ENCODE measurements around the gene C19orf73. TPM values are rescaled to one million over a fixed set of nuclear protein-coding genes. Genes with fewer than 3 reads are reported as not detected.

Gene C19orf73
- total and polyA plus RNA-seq, 9 of the 15 experiments (the other 6 are each of a cell fraction or from before 2014, with no cell fraction given): 0.08 to 7.4 (median 1.4) TPM

DNA sequence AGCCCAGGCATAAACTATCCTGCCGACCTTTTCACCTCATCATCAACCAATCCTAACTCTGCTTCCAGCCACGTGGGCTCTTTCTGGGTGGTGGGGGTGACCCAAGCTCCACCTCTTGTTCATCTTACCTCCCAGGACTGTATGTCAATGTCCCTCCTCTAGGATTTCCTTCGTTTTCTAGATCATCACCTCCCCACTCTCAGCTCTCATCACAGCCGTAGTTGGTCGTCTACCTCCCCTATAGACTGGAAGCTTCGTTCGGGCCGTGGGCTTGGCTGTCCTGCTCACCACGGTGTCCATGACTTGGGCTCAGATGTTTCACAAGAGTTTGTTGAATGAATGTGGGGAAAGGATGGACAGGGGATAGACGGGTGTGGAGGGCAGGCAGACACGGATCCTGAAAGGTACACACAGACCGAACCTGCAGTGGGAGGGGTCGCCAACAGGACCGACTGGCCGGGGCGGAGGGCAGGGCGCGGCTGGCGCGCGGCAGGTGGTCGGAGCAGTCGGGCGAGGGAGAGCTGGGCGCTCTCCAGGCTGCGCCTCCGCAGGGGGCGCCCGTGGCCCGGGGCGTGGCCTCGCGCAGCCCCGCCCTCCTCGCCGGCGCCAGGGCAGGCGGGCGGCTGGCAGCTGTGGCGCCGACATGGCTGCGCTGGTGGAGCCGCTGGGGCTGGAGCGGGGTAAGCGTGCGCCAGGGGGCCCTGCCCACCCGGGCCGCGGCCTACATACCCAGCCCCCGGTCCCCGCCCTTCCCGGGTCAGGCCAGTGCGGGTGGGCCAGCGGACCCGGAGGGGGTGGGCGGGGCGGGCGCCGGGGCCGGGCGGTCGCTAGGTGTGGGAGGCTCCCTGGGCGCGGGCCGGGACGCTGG is 4.9 kb downstream of the C19orf73 start, which contains the start of gene LIN7B (continued):
- TF ChIP-seq, protein P1, sequence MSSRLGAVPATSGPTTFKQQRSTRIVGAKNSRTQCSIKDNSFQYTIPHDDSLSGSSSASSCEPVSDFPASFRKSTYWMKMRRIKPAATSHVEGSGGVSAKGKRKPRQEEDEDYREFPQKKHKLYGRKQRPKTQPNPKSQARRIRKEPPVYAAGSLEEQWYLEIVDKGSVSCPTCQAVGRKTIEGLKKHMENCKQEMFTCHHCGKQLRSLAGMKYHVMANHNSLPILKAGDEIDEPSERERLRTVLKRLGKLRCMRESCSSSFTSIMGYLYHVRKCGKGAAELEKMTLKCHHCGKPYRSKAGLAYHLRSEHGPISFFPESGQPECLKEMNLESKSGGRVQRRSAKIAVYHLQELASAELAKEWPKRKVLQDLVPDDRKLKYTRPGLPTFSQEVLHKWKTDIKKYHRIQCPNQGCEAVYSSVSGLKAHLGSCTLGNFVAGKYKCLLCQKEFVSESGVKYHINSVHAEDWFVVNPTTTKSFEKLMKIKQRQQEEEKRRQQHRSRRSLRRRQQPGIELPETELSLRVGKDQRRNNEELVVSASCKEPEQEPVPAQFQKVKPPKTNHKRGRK (tag; IDR thresholded peaks at IDR 0.05): no peak
- TF ChIP-seq ZNF436 (CRISPR knock-in tag; IDR thresholded peaks at IDR 0.05) (no peak), SMAD2 (IDR thresholded peaks at IDR 0.05; ENCODE audit: low read depth, low read length) (no peak), BDP1 (IDR thresholded peaks at IDR 0.05; ENCODE audit: insufficient read depth, insufficient read length) (no peak), THRAP3 (IDR thresholded peaks at IDR 0.05; ENCODE audit: borderline replicate concordance) (no peak), PCBP2 (IDR thresholded peaks at IDR 0.05; ENCODE audit: low read depth, low read length, poor library complexity, severe bottlenecking) (no peak), ZFPM2 (CRISPR knock-in tag; IDR thresholded peaks at IDR 0.05) (no peak), ZNF586 (CRISPR knock-in tag; conservative IDR thresholded peaks at IDR 0.05) (no peak), HDGF (IDR thresholded peaks at IDR 0.05) (no peak), KLF10 (CRISPR knock-in tag; IDR thresholded peaks at IDR 0.05) (no peak), TGIF2 (CRISPR knock-in tag; IDR thresholded peaks at IDR 0.05) (no peak), SRSF7 (optimal IDR thresholded peaks at IDR 0.05; ENCODE audit: low read depth, low read length) (no peak), CBX2 (IDR thresholded peaks at IDR 0.05; ENCODE audit: insufficient read depth, low read length, poor library complexity, severe bottlenecking) (no peak), CHCHD3 (CRISPR knock-in tag; IDR thresholded peaks at IDR 0.05) (no peak), DDX20 (tag; IDR thresholded peaks at IDR 0.05; ENCODE audit: low read depth) (no peak)
- TF ChIP-seq, protein P2, sequence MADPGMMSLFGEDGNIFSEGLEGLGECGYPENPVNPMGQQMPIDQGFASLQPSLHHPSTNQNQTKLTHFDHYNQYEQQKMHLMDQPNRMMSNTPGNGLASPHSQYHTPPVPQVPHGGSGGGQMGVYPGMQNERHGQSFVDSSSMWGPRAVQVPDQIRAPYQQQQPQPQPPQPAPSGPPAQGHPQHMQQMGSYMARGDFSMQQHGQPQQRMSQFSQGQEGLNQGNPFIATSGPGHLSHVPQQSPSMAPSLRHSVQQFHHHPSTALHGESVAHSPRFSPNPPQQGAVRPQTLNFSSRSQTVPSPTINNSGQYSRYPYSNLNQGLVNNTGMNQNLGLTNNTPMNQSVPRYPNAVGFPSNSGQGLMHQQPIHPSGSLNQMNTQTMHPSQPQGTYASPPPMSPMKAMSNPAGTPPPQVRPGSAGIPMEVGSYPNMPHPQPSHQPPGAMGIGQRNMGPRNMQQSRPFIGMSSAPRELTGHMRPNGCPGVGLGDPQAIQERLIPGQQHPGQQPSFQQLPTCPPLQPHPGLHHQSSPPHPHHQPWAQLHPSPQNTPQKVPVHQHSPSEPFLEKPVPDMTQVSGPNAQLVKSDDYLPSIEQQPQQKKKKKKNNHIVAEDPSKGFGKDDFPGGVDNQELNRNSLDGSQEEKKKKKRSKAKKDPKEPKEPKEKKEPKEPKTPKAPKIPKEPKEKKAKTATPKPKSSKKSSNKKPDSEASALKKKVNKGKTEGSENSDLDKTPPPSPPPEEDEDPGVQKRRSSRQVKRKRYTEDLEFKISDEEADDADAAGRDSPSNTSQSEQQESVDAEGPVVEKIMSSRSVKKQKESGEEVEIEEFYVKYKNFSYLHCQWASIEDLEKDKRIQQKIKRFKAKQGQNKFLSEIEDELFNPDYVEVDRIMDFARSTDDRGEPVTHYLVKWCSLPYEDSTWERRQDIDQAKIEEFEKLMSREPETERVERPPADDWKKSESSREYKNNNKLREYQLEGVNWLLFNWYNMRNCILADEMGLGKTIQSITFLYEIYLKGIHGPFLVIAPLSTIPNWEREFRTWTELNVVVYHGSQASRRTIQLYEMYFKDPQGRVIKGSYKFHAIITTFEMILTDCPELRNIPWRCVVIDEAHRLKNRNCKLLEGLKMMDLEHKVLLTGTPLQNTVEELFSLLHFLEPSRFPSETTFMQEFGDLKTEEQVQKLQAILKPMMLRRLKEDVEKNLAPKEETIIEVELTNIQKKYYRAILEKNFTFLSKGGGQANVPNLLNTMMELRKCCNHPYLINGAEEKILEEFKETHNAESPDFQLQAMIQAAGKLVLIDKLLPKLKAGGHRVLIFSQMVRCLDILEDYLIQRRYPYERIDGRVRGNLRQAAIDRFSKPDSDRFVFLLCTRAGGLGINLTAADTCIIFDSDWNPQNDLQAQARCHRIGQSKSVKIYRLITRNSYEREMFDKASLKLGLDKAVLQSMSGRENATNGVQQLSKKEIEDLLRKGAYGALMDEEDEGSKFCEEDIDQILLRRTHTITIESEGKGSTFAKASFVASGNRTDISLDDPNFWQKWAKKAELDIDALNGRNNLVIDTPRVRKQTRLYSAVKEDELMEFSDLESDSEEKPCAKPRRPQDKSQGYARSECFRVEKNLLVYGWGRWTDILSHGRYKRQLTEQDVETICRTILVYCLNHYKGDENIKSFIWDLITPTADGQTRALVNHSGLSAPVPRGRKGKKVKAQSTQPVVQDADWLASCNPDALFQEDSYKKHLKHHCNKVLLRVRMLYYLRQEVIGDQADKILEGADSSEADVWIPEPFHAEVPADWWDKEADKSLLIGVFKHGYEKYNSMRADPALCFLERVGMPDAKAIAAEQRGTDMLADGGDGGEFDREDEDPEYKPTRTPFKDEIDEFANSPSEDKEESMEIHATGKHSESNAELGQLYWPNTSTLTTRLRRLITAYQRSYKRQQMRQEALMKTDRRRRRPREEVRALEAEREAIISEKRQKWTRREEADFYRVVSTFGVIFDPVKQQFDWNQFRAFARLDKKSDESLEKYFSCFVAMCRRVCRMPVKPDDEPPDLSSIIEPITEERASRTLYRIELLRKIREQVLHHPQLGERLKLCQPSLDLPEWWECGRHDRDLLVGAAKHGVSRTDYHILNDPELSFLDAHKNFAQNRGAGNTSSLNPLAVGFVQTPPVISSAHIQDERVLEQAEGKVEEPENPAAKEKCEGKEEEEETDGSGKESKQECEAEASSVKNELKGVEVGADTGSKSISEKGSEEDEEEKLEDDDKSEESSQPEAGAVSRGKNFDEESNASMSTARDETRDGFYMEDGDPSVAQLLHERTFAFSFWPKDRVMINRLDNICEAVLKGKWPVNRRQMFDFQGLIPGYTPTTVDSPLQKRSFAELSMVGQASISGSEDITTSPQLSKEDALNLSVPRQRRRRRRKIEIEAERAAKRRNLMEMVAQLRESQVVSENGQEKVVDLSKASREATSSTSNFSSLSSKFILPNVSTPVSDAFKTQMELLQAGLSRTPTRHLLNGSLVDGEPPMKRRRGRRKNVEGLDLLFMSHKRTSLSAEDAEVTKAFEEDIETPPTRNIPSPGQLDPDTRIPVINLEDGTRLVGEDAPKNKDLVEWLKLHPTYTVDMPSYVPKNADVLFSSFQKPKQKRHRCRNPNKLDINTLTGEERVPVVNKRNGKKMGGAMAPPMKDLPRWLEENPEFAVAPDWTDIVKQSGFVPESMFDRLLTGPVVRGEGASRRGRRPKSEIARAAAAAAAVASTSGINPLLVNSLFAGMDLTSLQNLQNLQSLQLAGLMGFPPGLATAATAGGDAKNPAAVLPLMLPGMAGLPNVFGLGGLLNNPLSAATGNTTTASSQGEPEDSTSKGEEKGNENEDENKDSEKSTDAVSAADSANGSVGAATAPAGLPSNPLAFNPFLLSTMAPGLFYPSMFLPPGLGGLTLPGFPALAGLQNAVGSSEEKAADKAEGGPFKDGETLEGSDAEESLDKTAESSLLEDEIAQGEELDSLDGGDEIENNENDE (IDR thresholded peaks at IDR 0.05; ENCODE audit: low read depth, low read length): no peak

Measured in K562 (cell line).